SHP77 (cell line): ENCODE results near the gene ABCC11.
"Not testable (repeated sequence)": the region's sequence is repeated elsewhere in the genome, so short reads cannot be mapped to it uniquely, and the experiment has no call there.

ENCODE experiments used
- DNase-seq, 2 experiments: peaks; one replicate each; lab custom pipeline; 2025; lab: John Stamatoyannopoulos, UW

The ABCC11 gene

GRCh38 chr16:48201515-48202201, 45.7 kb downstream of the ABCC11 start:
- no peak for DNase-seq

GRCh38 chr16:48197294-48197693, 50.0 kb downstream of the ABCC11 start:
- DNase-seq = no peak

- DNase-seq = peak; percentile 61 to 64
Measured at GRCh38 chr16:48194828-48195556, 52.3 kb downstream of the ABCC11 start.

- no peak for DNase-seq
Measured at GRCh38 chr16:48193846-48194245, 53.5 kb downstream of the ABCC11 start.

GRCh38 chr16:48188449-48189102, 58.8 kb downstream of the ABCC11 start:
- no peak for DNase-seq

- no peak for DNase-seq
Measured at GRCh38 chr16:48187779-48188178, 59.6 kb downstream of the ABCC11 start.

- no peak for DNase-seq
Measured at GRCh38 chr16:48184681-48185080, 62.7 kb downstream of the ABCC11 start.

GRCh38 chr16:48182979-48183537, 64.3 kb downstream of the ABCC11 start:
- no peak for DNase-seq

- not testable (repeated sequence) for DNase-seq
Measured at GRCh38 chr16:48181746-48182520, 65.4 kb downstream of the ABCC11 start.

GRCh38 chr16:48180868-48181480, 66.4 kb downstream of the ABCC11 start:
- no peak for DNase-seq

- no peak for DNase-seq
Measured at GRCh38 chr16:48176635-48177408, 70.5 kb downstream of the ABCC11 start.

- DNase-seq = no peak
Measured at GRCh38 chr16:48173889-48174288, 73.5 kb downstream of the ABCC11 start.

- no peak for DNase-seq
Measured at GRCh38 chr16:48172682-48173081, 74.7 kb downstream of the ABCC11 start.

- DNase-seq = no peak
Measured at GRCh38 chr16:48169896-48170295, 77.4 kb downstream of the ABCC11 start.

GRCh38 chr16:48168075-48168474, 79.3 kb downstream of the ABCC11 start:
- no peak for DNase-seq

GRCh38 chr16:48166617-48167016, 80.7 kb downstream of the ABCC11 start:
- not testable (repeated sequence) for DNase-seq

- no peak for DNase-seq
Measured at GRCh38 chr16:48165961-48166578, 81.3 kb downstream of the ABCC11 start.

GRCh38 chr16:48164907-48165715, 82.2 kb downstream of the ABCC11 start:
- DNase-seq = peak; percentile 65 to 82

- DNase-seq = no peak
Measured at GRCh38 chr16:48162839-48163410, 84.4 kb downstream of the ABCC11 start.
